ENCODE results near the gene MAP3K9. TPM values are rescaled to one million over a fixed set of nuclear protein-coding genes. Genes with fewer than 3 reads are reported as not detected.

The MAP3K9 gene
- total RNA-seq, 1 donor from 2014 or later: 10.1 TPM

DNA sequence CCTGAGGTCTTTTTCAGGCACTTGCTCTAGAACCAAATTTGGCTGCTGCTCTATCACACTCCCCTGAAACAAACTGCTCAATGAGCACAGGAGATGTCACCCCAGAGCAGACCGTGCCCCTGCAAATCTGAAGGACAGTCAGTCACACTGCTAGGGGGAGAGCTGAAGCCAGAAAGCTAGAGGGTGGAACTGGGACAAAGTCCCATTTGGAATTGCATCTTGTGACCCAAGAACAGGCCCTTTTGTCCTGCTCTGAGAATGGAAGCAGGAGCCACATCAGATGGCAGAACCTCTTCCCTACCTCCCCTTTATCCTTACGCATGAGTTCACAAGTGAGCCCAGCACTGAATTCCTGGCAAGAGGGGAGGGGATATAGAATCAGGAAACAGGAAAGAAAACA lies 64.7 kb downstream of the MAP3K9 start:
- Mint-ChIP-seq H3K4me1 (no peaks in the 10 kb centered on the region), H3K27me3 (no peaks in the 10 kb centered on the region), H3K27ac (no peak overlapping the region), H3K36me3 (ENCODE audit: low read depth) (peaks cover 77% of the 10 kb centered on the region), H3K9me3 (no peaks in the 10 kb centered on the region), H3K4me3 (no peak overlapping the region)
- ATAC-seq (ENCODE audit: low read depth) (no peak), DNase-seq (no peak)
- TF ChIP-seq, protein P1, sequence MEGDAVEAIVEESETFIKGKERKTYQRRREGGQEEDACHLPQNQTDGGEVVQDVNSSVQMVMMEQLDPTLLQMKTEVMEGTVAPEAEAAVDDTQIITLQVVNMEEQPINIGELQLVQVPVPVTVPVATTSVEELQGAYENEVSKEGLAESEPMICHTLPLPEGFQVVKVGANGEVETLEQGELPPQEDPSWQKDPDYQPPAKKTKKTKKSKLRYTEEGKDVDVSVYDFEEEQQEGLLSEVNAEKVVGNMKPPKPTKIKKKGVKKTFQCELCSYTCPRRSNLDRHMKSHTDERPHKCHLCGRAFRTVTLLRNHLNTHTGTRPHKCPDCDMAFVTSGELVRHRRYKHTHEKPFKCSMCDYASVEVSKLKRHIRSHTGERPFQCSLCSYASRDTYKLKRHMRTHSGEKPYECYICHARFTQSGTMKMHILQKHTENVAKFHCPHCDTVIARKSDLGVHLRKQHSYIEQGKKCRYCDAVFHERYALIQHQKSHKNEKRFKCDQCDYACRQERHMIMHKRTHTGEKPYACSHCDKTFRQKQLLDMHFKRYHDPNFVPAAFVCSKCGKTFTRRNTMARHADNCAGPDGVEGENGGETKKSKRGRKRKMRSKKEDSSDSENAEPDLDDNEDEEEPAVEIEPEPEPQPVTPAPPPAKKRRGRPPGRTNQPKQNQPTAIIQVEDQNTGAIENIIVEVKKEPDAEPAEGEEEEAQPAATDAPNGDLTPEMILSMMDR (IDR thresholded peaks at IDR 0.05): no peak
- intact Hi-C loops (cut with micrococcal nuclease): no loop called here
- POLR2A ChIA-PET: no interaction called here
- CTCF ChIA-PET: no interaction called here

DNA sequence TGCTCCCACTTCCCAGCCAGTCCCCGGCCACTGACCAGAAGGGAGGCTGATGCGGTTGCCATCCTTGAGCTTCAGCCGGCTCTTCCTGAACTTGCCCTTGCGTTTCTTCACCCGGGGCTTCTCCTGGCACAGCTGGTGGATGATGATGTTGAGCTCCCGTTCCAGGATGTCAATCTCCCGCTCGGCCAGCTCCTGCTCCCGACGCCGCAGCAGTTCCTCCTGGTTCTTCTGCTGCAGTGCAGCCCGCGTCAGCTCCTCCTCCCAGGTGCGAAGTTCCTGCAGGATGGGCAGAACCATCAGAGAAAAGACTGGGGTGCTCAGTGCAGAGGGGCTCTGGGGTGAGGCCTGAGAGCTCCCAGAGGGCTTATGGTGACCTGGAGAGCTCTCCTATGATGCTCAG lies 67.0 kb downstream of the MAP3K9 start:
- intact Hi-C loops (cut with micrococcal nuclease): no loop called here
- Mint-ChIP-seq H3K27ac (no peak overlapping the region), H3K4me1 (no peaks in the 10 kb centered on the region), H3K36me3 (ENCODE audit: low read depth) (peaks cover 76% of the 10 kb centered on the region), H3K27me3 (no peaks in the 10 kb centered on the region), H3K4me3 (no peak overlapping the region), H3K9me3 (no peaks in the 10 kb centered on the region)
- TF ChIP-seq, protein P1 (IDR thresholded peaks at IDR 0.05): no peak
- ChIA-PET CTCF (no interaction called here), POLR2A (no interaction called here)
- DNase-seq (no peak), ATAC-seq (ENCODE audit: low read depth) (no peak)

DNA sequence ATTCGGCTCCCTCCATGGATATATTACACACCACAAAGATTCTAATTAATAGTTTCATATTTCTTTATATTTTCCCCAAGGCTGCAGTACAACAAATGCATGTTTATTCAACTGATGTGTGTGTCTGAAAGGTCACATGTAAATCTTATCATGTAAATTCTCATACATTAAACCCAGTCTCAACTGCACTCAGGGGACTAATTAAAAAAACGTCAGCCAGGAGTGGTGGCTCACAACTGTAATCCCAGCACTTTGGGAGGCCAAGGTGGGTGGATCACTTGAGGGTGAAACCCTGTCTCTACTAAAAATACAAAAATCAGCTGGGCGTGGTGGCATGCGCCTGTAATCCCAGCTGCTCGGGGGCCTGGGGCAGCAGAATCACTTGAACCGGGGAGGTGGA lies 67.8 kb downstream of the MAP3K9 start:
- ChIA-PET CTCF (no interaction called here), POLR2A (no interaction called here)
- Mint-ChIP-seq H3K27me3 (no peaks in the 10 kb centered on the region), H3K9me3 (no peaks in the 10 kb centered on the region), H3K4me1 (no peaks in the 10 kb centered on the region), H3K36me3 (ENCODE audit: low read depth) (peaks cover 77% of the 10 kb centered on the region), H3K27ac (no peak overlapping the region), H3K4me3 (no peak overlapping the region)
- TF ChIP-seq, protein P1 (IDR thresholded peaks at IDR 0.05): no peak
- ATAC-seq (ENCODE audit: low read depth) (no peak), DNase-seq (no peak)
- intact Hi-C loops (cut with micrococcal nuclease): no loop called here

DNA sequence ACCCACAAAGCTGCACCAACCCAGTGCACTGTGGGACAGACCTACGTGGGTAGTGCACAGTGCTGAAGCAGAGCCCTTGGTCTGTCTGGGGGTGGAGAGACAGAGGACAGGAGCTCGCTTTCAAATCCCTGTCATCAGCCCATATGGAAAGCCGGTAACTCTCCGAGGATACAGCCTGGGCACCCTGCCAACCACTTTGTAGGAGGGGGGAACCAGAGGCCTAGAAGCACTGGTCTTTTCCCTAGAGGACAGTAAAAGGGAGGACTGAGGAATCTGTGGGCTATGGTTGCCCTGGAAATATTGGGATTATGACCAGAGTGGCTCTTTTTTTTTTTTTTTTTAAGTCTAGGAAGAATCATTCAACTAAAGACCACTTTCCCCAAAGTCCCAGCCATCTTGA lies 74.3 kb downstream of the MAP3K9 start:
- POLR2A ChIA-PET: no interaction called here
- TF ChIP-seq, protein P1 (IDR thresholded peaks at IDR 0.05): no peak
- Mint-ChIP-seq H3K27me3 (no peaks in the 10 kb centered on the region), H3K9me3 (no peaks in the 10 kb centered on the region), H3K4me3 (no peak overlapping the region), H3K27ac (no peak overlapping the region), H3K36me3 (ENCODE audit: low read depth) (peaks cover 81% of the 10 kb centered on the region), H3K4me1 (no peaks in the 10 kb centered on the region)
- intact Hi-C loops (cut with micrococcal nuclease): no loop called here
- CTCF ChIA-PET: no interaction called here
- no peak for ATAC-seq (ENCODE audit: low read depth)
- DNase-seq: no peak

DNA sequence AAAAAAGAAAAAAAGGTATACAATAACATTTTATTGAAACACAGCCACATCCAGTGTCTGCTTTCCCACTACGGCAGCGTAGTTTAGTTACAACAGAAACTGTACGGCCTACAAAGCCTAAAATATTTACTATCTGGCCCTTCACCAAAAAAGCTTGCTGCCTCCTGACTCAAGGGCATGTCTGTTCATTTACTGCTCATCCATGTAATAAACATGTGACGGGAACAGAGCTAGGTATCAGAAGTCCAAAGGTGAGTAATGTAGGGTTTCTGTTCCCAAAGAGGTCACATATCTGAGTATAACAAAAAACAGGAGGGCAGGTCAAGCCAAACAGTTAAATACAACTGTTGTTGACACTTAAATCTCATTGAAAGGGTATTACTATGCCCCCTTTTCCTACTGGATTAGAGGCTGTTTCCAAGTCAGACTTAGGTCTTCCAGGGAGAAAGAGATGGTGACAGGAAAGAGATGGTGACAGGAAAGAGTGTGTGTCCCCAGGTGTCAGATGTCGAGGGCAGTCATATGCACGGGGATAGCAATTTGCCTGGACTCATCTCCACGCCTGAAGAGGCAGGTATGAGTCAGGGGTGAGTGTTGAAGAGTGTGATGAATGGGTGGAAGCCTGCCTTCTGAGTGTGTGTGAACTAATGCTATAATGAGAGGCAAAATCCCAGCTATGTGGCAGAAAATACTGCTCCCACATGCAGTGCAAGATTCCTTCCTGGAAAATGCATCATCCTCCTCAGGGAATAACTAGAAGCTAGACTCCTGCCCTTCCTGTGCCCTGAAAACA lies 77.7 kb downstream of the MAP3K9 start:
- POLR2A ChIA-PET: interaction anchor here (0.7 kb wide), 1 partner anchor 14 kb away, joined by 3 read pairs; no protein-coding TSS in a partner anchor
- CTCF ChIA-PET: no interaction called here

More for the DNA sequence above, 77.7 kb downstream of the MAP3K9 start:
- peaks cover 8% of the 10 kb centered on the region for H3K4me1 Mint-ChIP-seq
- DNase-seq: no peak
- ATAC-seq (ENCODE audit: low read depth): no peak
- no peaks in the 10 kb centered on the region for H3K27me3 Mint-ChIP-seq
- intact Hi-C loops (cut with micrococcal nuclease): no loop called here
- H3K27ac Mint-ChIP-seq: no peak overlapping the region
- no peaks in the 10 kb centered on the region for H3K9me3 Mint-ChIP-seq
- TF ChIP-seq, protein P1 (IDR thresholded peaks at IDR 0.05): no peak
- no peak overlapping the region for H3K4me3 Mint-ChIP-seq
- peaks cover 66% of the 10 kb centered on the region for H3K36me3 Mint-ChIP-seq (ENCODE audit: low read depth)

All from activated B cell treated with CpG ODN at 0.5 μM for 24 hours (primary cell).